Activated naive CD4-positive, alpha-beta T cell treated with anti-CD3 and anti-CD28 coated beads for 36 hours (primary cell): Measurements from ENCODE around the gene DIS3L2. TPM values are rescaled to one million over a fixed set of nuclear protein-coding genes. Genes with fewer than 3 reads are reported as not detected.
"Not testable (repeated sequence)": the region's sequence is repeated elsewhere in the genome, so short reads cannot be mapped to it uniquely, and the experiment has no call there.

Experiments used
- CTCF ChIA-PET: fragments of 350-600 bp; sonication (Branson Sonifier 250); formaldehyde crosslinking; loops from one replicate; lab custom pipeline; 2021; ENCODE audit warnings: antibody characterized with exemption; lab: Charles Lee
- DNase-seq: peaks from one replicate; pipeline ENCODE4 v3.0.0-alpha.2; 2020
- H3K27ac Mint-ChIP-seq: one replicate; pipeline ENCODE4 v1.8.0; 2021; ENCODE audit warnings: mild to moderate bottlenecking, mixed read lengths
- H3K27me3 Mint-ChIP-seq: one replicate; pipeline ENCODE4 v1.8.0; 2021; ENCODE audit warnings: low read depth, mixed read lengths
- H3K36me3 Mint-ChIP-seq: one replicate; pipeline ENCODE4 v1.8.0; 2021; ENCODE audit warnings: low read depth, mixed read lengths
- H3K4me1 Mint-ChIP-seq: one replicate; pipeline ENCODE4 v1.8.0; 2021; ENCODE audit warnings: low read depth, mixed read lengths
- H3K4me3 Mint-ChIP-seq: one replicate; pipeline ENCODE4 v1.8.0; 2021; ENCODE audit warnings: mild to moderate bottlenecking, moderate library complexity, mixed read lengths
- H3K9me3 Mint-ChIP-seq: one replicate; pipeline ENCODE4 v1.8.0; 2021; ENCODE audit warnings: mixed read lengths
- intact Hi-C: fragments of 100-400 bp; cut with micrococcal nuclease; formaldehyde crosslinking; loops from one replicate; pipeline ENCODE4 v1.15.1; 2023
- total RNA-seq, 2 experiments: library from RNA; stranded (reverse); gene quantifications; one replicate each; pipeline ENCODE4 v1.2.3, GENCODE V29; 2021

The DIS3L2 gene
- total RNA-seq, 2 experiments from 2014 or later = 32.4 to 35.3 TPM

DNA sequence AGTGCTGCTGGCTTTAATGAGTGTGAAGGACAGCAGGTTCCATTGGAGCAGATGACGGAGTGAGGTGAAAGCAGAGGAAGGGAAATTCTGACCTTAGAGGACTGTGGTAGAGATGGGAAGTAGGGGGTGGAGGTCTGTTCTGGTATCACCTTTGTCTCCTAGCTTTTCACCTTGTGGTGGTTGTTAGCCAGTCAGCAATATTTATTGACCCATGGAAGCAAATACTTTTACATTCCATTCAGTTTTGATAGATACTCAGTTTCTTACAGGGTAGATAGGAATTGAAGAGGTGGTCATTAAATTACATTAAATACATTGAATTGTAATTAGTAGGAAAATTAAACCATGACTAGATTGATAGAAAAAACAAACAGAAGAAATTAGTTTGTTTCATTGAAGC, 180.1 kb downstream of the DIS3L2 start:
- intact Hi-C loops = loop anchor here (5.0 kb wide), 1 partner anchor 96 kb away; no protein-coding TSS in a partner anchor
- DNase-seq = no peak
- Mint-ChIP-seq H3K4me1 (peaks cover 37% of the 10 kb centered on the region), H3K27ac (no peak overlapping the region), H3K36me3 (peaks cover 5% of the 10 kb centered on the region), H3K27me3 (no peaks in the 10 kb centered on the region), H3K4me3 (no peak overlapping the region), H3K9me3 (no peaks in the 10 kb centered on the region)
- CTCF ChIA-PET = interaction anchor here (0.8 to 4.7 kb wide), 16 partner anchors 16 to 489 kb away, joined by 3 to 49 read pairs (median 3); partner anchors contain the start of gene NPPC

DNA sequence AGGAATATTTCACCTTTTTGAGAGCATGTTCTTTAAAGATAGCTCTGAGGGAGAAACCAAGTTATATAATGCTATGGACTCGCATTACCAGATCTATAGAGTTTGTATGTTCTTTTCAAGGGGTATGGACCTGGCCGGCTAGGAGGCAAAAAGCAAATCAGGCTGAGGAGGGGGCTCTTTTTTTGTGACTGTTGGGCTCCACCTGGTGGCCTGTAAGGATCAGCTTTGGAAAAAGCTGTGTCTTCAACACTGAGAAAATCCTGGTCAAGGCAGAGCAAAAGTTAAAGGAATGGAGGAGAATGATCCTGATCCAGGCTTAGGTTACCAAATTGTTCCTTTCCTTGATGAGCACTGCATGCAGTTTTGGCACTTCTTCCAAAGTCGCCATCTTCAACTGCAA, 180.5 kb downstream of the DIS3L2 start:
- Mint-ChIP-seq H3K4me3 (no peak overlapping the region), H3K27me3 (no peaks in the 10 kb centered on the region), H3K27ac (no peak overlapping the region), H3K4me1 (peaks cover 37% of the 10 kb centered on the region), H3K9me3 (no peaks in the 10 kb centered on the region), H3K36me3 (peaks cover 5% of the 10 kb centered on the region)
- CTCF ChIA-PET = interaction anchor here (0.6 to 4.7 kb wide), 16 partner anchors 13 to 241 kb away, joined by 3 to 49 read pairs (median 4); partner anchors contain the start of gene NPPC
- intact Hi-C loops = loop anchor here (1.0 to 5.0 kb wide), 4 partner anchors 95 to 236 kb away; partner anchors contain the start of gene NPPC
- DNase-seq = peak; percentile 65

DNA sequence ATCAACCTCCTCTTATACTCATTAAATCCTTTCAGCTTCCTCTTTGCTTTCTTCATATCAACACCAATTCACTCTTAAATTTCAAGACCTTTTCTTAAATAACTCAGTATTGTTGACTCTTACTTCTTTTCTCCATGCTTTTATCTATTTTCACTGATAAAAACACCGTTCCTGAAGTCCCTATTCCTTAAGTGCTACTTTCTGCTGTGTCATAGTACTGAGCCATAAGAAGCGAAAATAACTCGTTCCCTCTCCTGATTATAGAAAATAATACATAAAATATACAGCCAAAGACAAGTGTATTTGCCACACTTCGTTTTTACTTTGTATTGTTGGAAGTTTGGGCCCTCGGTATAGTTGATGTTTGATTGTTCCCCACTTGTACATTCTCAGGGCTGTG, 181.0 kb downstream of the DIS3L2 start:
- Mint-ChIP-seq H3K27me3 (no peaks in the 10 kb centered on the region), H3K4me3 (no peak overlapping the region), H3K9me3 (no peaks in the 10 kb centered on the region), H3K4me1 (peaks cover 34% of the 10 kb centered on the region), H3K36me3 (peaks cover 5% of the 10 kb centered on the region), H3K27ac (no peak overlapping the region)
- no peak for DNase-seq
- CTCF ChIA-PET = interaction anchor here (0.6 to 4.7 kb wide), 14 partner anchors 13 to 241 kb away, joined by 3 to 49 read pairs (median 5); partner anchors contain the start of gene NPPC
- intact Hi-C loops = loop anchor here (1.0 to 5.0 kb wide), 4 partner anchors 95 to 236 kb away; partner anchors contain the start of gene NPPC

- intact Hi-C loops = no loop called here
- no peak overlapping the region for H3K27ac Mint-ChIP-seq
- DNase-seq = no peak
- H3K36me3 Mint-ChIP-seq = peaks cover 6% of the 10 kb centered on the region
- H3K27me3 Mint-ChIP-seq = no peaks in the 10 kb centered on the region
- no peak overlapping the region for H3K4me3 Mint-ChIP-seq
- CTCF ChIA-PET = interaction anchor here (1.4 kb wide), 1 partner anchor 218 kb away, joined by 6 read pairs; no protein-coding TSS in a partner anchor
- H3K4me1 Mint-ChIP-seq = peaks cover 9% of the 10 kb centered on the region
- H3K9me3 Mint-ChIP-seq = no peaks in the 10 kb centered on the region
Measured at GRCh38 chr2:232146294-232146693, 184.8 kb downstream of the DIS3L2 start.

DNA sequence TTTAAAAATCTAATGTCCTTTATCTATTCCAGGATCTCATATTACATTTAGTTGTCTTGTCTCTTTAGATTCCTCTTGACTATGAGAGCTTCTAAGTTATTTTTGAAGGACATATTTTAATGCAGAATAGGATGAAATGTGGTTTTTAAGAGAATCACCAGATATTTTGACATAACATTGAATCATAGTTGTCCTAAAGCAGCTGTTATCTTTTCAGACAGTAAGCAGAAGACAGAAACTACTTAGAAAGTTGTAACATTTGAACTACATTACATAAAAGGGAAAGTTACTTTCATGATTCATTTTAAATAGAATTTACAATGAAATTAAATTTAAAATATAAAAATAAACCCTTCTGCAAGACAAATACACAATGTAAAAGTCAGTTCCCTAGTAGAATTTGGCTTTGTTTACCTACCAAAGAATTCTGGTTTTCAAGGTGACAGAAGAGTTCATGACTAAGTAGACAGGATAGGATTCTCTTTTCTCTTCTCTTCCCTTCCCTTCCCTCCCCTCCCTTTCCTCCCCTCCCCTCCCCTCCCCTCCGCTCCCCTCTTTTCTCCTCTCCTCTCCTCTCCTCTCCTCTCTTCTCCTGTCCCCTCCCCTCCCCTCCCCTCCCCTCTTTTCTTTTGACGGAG, 186.0 kb downstream of the DIS3L2 start:
- H3K36me3 Mint-ChIP-seq = peaks cover 6% of the 10 kb centered on the region
- CTCF ChIA-PET = interaction anchor here (0.6 kb wide), 1 partner anchor 1518 kb away, joined by 3 read pairs; no protein-coding TSS in a partner anchor
- no peaks in the 10 kb centered on the region for H3K9me3 Mint-ChIP-seq
- no peak overlapping the region for H3K4me3 Mint-ChIP-seq
- peaks cover 9% of the 10 kb centered on the region for H3K4me1 Mint-ChIP-seq
- no peak overlapping the region for H3K27ac Mint-ChIP-seq
- DNase-seq = no peak
- H3K27me3 Mint-ChIP-seq = no peaks in the 10 kb centered on the region
- intact Hi-C loops = no loop called here

DNA sequence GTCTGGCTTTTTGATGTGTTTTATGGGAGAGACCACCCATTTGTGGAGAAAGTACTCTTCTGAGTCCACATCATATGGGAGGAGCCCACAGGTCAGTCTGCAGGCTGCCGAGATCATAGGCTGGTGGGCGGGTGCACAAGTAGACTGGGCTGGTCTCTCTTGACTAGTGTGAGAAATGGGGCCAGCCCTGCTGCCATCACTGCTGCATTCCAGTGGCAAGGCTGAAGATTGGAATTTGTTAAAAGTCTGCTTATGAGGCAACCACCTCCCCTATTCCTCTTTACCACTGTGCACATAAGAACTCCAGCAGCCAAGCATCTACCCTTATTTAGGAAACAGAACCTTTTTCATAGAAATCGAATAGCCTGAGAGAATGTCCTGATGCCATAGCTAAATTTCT, 200.7 kb downstream of the DIS3L2 start:
- H3K4me3 Mint-ChIP-seq = no peak overlapping the region
- no peaks in the 10 kb centered on the region for H3K27me3 Mint-ChIP-seq
- intact Hi-C loops = no loop called here
- no peak overlapping the region for H3K27ac Mint-ChIP-seq
- H3K36me3 Mint-ChIP-seq = peaks cover 19% of the 10 kb centered on the region
- no peaks in the 10 kb centered on the region for H3K4me1 Mint-ChIP-seq
- no peak for DNase-seq
- no peaks in the 10 kb centered on the region for H3K9me3 Mint-ChIP-seq
- CTCF ChIA-PET = no interaction called here

- CTCF ChIA-PET = interaction anchor here (0.6 to 0.9 kb wide), 5 partner anchors 28 to 477 kb away, joined by 3 to 5 read pairs (median 3); no protein-coding TSS in a partner anchor
Measured at GRCh38 chr2:232170396-232170795, 208.9 kb downstream of the DIS3L2 start.

GRCh38 chr2:232174662-232175061, 213.1 kb downstream of the DIS3L2 start:
- H3K4me1 Mint-ChIP-seq = peaks cover 5% of the 10 kb centered on the region
- intact Hi-C loops = no loop called here
- H3K4me3 Mint-ChIP-seq = no peak overlapping the region
- CTCF ChIA-PET = no interaction called here
- H3K27ac Mint-ChIP-seq = no peak overlapping the region
- no peaks in the 10 kb centered on the region for H3K27me3 Mint-ChIP-seq
- DNase-seq = no peak
- H3K9me3 Mint-ChIP-seq = peaks cover 3% of the 10 kb centered on the region
- H3K36me3 Mint-ChIP-seq = peaks cover 17% of the 10 kb centered on the region

More at GRCh38 chr2:232170396-232170795, 208.9 kb downstream of the DIS3L2 start:
- no peak for DNase-seq
- Mint-ChIP-seq H3K27me3 (no peaks in the 10 kb centered on the region), H3K4me3 (no peak overlapping the region), H3K4me1 (peaks cover 5% of the 10 kb centered on the region), H3K9me3 (no peaks in the 10 kb centered on the region), H3K27ac (no peak overlapping the region), H3K36me3 (peaks cover 12% of the 10 kb centered on the region)
- intact Hi-C loops = no loop called here

DNA sequence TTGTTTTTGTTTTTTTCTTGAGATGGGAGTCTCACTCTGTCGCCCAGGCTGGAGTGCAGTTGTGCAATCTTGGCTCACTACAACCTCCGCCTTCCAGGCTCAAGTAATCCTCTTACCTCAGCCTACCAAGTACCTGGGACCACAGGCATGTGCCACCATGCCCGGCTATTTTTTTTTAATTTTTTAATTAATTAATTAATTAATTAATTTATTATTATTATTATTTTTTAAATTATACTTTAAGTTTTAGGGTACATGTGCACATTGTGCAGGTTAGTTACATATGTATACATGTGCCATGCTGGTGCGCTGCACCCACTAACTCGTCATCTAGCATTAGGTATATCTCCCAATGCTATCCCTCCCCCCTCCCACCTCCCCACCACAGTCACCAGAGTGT, 215.1 kb downstream of the DIS3L2 start:
- H3K4me3 Mint-ChIP-seq, intact Hi-C loops, H3K27me3 Mint-ChIP-seq, DNase-seq, H3K9me3 Mint-ChIP-seq, H3K4me1 Mint-ChIP-seq, CTCF ChIA-PET, H3K27ac Mint-ChIP-seq: not testable (repeated sequence)
- H3K36me3 Mint-ChIP-seq = peaks cover 20% of the 10 kb centered on the region

DNA sequence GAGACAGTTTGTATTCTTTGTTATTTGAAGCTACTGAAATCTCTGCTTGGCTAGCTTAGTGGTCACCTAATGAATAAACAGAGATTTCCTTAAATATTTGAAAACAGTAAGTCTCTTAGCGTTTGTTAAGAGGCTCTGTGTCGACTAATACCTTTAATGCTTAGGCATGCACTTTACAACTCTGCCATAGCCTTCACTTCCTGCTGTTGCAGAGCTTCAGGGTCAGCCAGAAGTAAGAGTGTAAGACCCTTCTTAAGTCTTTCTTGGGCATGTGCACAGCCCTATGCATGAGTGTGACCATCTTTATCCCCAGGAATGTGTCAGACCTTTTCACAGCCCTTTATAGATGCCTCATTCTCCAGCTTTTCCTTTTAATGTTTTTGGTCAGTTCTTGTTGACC, 221.8 kb downstream of the DIS3L2 start:
- H3K9me3 Mint-ChIP-seq = no peaks in the 10 kb centered on the region
- no peak for DNase-seq
- intact Hi-C loops = no loop called here
- no peak overlapping the region for H3K27ac Mint-ChIP-seq
- H3K4me1 Mint-ChIP-seq = no peaks in the 10 kb centered on the region
- H3K36me3 Mint-ChIP-seq = peaks cover 13% of the 10 kb centered on the region
- H3K4me3 Mint-ChIP-seq = no peak overlapping the region
- no peaks in the 10 kb centered on the region for H3K27me3 Mint-ChIP-seq
- CTCF ChIA-PET = no interaction called here

GRCh38 chr2:232184346-232184745, 222.8 kb downstream of the DIS3L2 start:
- Mint-ChIP-seq H3K27me3 (no peaks in the 10 kb centered on the region), H3K4me1 (no peaks in the 10 kb centered on the region), H3K36me3 (peaks cover 13% of the 10 kb centered on the region), H3K9me3 (no peaks in the 10 kb centered on the region), H3K27ac (no peak overlapping the region), H3K4me3 (no peak overlapping the region)
- CTCF ChIA-PET = no interaction called here
- intact Hi-C loops = no loop called here
- DNase-seq = no peak

- Mint-ChIP-seq H3K27me3 (no peaks in the 10 kb centered on the region), H3K9me3 (peaks cover 9% of the 10 kb centered on the region), H3K4me1 (no peaks in the 10 kb centered on the region), H3K4me3 (no peak overlapping the region), H3K27ac (no peak overlapping the region), H3K36me3 (peaks cover 31% of the 10 kb centered on the region)
- CTCF ChIA-PET = no interaction called here
- DNase-seq = no peak
- intact Hi-C loops = no loop called here
Measured at GRCh38 chr2:232190796-232191195, 229.3 kb downstream of the DIS3L2 start.

- Mint-ChIP-seq H3K27ac (no peak overlapping the region), H3K27me3 (no peaks in the 10 kb centered on the region), H3K4me3 (no peak overlapping the region), H3K4me1 (no peaks in the 10 kb centered on the region), H3K9me3 (peaks cover 9% of the 10 kb centered on the region), H3K36me3 (peaks cover 38% of the 10 kb centered on the region)
- CTCF ChIA-PET = no interaction called here
- DNase-seq = no peak
- intact Hi-C loops = no loop called here
Measured at GRCh38 chr2:232195487-232195886, 234.0 kb downstream of the DIS3L2 start.
